HG03521 (cell line): ENCODE measurements around the gene TNFAIP8L2.

Source experiments
- ATAC-seq: cut with Tn5 transposase; IDR thresholded peaks from one replicate; pipeline ENCODE4 v1.9.1; 2021; ENCODE audit warnings: mild to moderate bottlenecking, moderate library complexity; ENCODE audit not compliant: unreplicated experiment

The TNFAIP8L2 gene

DNA sequence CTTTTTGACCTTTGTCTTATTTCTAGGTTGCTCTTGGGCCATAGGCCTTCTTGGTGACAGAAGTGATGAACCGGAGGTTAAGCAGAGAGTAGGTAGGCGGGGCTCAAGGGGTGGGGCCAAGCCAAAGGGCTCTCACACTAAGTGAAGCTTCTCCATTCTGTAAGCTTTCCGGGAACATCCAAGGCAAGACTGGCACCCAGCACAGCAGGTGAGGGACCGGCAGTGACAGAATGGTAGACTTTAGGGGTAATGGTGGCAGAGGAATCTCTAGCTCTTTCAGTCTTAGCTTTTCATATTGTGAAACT lies at the start of gene TNFAIP8L2:
TNFAIP8L2 (plus strand) TSS at position 135 of the 305 bp plus-strand sequence. CDS start 2,049 bp downstream, outside the sequence.
- peak; percentile 75 for ATAC-seq

DNA sequence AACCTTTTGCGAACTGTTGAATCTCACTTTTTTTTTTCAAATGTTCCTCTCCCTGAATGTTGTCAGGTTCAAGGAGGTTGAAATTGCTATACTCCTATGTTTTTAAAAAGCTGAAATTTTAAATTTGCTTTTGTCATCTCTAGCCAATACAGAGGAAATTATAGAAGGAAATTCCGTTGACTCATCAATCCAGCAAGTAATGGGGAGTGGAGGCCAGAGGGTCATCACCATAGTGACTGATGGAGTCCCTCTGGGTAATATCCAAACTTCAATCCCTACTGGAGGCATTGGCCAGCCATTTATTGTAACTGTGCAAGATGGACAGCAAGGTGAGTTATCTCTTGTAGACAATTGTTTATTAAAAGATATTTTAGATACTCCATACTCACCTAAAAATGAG lies 49.6 kb upstream of the TNFAIP8L2 start:
- ATAC-seq = no peak

DNA sequence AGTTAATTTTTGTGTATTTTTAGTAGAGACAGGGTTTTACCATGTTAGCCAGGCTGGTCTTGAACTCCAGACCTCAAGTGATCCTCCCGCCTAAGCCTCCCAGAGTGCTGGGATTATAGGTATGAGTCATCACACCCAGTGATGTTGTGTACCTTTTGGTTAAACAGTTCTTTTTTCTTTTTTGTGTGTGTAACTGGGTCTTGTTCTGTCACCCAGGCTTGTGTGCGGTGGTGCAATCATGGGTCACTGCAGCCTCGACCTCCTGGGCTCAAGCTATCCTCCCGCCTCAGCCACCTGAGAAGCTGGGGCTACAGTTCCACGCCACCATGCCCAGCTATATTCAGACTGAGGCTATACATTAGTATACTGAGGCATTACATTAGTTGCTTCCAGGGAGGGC lies 48.1 kb upstream of the TNFAIP8L2 start:
- ATAC-seq = no peak

GRCh38 chr1:151113877-151114276 lies 42.6 kb upstream of the TNFAIP8L2 start:
- no peak for ATAC-seq

DNA sequence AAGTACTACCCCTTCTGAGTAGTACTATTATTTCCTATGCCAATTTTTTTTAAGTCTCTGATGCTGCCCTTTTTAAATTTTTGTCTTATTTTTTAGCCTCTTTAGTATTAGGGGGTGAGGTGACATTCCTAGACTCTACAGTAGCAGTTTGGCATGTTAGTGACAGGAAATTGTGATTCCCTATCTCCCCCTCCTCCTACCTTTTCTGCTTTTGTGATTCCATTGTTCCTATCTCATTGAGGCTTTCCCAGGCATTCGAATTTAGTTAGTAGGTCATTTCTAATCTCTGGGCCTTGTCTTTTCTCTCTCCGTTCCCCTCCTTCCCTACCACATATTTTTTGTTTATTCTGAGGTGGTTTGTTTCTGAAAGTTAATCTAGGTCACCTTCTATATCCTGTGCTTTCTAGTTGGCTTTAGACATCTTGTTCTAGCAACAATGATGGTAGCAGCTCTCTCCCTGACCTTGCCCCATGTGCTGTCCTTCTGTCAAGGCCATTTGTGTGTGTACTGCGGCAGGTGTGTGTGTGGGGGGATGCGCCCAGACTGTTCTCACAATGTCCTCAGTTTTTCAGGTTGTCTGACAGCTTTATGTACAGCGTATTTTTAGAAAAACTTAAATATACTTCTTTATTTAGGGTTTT lies 31.6 kb upstream of the TNFAIP8L2 start:
- no peak for ATAC-seq

- no peak for ATAC-seq
These were observed 27.6 kb upstream of the TNFAIP8L2 start for GRCh38 chr1:151128800-151129199.

DNA sequence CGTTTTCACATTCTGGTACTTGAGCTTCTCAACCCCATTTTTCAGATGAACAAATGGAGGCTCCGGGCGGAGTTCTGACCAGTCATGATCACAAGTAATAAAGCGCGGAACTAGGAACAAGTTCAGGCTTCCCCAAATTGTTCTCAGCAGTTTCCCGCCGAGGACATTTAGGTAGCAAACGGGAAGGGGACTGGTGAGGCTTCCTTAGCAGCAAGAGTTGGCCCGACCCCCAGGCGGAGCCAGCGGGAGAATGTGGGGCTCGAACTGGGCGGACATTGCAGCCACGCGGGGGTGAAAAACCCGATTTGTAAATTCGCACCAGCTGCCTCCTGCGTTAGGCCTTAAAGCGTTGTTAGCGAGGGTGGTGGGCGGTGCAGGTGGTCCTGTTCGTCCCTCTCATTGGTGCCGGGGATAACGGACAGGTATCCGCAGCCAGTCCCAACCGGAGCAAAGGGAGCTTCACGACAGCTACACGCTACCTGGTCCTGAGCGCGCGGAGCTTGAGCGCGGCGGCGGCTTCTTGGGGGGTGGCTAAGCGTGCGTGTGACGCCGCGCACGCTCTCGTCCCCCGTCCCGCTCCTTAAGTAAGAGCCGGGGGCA lies 25.4 kb upstream of the TNFAIP8L2 start:
- ATAC-seq = peak; percentile 54

- ATAC-seq = no peak
These were observed 24.6 kb upstream of the TNFAIP8L2 start for GRCh38 chr1:151131701-151132334.

GRCh38 chr1:151132335-151133017 lies 24.0 kb upstream of the TNFAIP8L2 start:
- ATAC-seq = no peak

- no peak for ATAC-seq
These were observed 23.2 kb upstream of the TNFAIP8L2 start for GRCh38 chr1:151133018-151133806.

GRCh38 chr1:151134396-151134795 lies 22.1 kb upstream of the TNFAIP8L2 start:
- ATAC-seq = no peak

DNA sequence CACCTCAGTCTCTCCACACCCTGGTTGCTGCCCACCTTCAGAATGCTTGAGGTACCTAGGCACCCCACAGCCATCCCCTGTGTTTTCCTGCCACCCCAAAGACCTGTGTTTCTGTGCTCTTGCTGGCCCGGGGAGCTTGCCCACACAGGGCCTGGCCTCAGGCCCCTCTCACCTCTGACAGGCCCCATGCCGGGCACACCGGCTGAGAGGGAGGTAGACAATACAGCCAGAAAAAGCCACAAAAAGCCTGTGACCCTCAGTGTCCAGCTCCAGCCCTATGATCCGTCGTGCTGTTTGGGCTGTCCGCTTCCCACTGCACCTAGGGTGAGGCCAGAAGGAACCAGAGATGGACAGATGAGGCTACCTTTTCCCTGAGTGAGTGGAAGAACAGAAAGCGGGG lies 21.5 kb upstream of the TNFAIP8L2 start:
- no peak for ATAC-seq

DNA sequence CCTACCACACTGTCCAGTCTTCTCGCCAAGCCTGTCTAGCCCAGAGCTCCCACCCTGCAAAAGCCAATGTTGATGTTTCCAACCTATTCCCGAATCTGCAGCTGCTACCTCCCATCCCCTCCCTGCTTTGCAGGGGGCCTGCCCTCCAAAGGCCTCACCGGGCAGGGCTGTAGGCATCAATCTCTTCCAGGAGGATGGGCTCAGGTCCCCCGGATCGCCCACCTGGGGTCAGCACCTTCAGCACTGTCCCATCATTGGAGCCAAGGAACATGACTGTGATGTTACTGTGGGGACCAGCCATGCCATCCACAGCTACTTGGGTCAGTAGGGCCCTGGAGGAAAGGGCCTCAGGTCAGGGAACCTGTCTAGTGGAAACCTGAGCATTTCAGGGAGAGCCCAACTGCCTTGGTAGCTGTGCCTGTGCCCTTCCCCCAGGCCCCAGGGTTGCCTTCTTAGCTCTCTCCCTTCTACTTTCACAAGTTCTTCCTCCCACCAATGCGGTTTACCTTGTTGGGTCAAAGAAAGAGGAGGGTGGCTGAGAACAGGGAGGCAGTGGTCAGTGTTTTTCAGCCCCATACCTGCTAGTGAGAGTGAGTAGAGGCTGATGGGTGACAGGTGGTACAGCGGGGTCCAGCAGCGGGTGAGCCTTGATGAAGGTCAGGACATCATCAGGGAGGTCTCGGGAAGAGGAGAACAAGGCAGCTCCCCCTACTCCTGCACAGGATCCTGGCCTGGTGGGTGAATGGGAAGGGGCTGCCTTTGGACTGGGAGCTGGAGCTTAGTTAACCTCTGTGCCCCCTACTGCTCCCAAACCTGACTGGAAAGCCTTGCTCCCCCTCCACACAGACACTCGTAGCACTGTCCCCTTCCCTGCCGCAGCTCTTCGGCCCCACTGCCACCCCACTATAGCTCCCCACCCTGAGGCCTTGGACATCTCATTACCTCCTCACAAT lies 20.7 kb upstream of the TNFAIP8L2 start:
- ATAC-seq = no peak

DNA sequence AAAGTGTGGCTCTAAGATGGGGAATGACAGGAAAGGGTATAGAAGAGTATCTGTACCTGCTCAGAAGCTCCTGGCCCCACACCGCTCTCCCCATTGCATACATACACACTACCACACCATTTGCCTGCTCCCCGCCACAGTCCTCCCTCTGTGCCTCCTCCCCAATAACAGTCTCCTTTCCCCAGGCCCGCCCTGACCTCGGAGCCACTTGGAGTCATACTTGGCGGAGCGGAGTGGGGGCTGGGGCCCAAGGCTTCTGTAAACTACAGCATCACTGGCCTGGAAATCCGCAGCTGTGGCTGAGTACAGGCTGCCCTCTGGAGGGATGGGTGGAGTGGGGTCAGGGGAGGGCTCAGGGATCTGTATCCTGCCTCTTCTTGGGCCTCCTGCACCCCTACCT lies 18.7 kb upstream of the TNFAIP8L2 start:
- ATAC-seq = no peak

GRCh38 chr1:151142411-151143056 lies 13.9 kb upstream of the TNFAIP8L2 start:
- ATAC-seq = no peak

DNA sequence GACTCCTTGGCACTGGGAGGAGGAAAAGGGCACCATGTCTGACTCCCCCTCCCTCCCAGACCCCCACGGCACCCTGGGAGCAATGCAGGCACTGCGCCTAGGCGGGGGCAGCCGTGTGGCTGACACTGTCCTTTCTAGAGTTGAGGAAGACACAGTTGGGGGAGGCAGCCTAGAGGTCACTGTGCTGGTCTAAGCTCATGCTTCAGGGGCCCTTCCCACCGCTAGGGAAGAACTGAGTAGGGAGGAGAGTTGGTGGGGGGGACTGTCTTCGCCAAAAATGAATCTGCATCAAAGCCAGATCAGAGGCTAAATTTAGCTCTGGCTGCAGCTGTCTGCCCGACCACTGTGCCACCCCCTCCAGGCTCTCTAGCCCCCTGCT lies 13.4 kb upstream of the TNFAIP8L2 start:
- no peak for ATAC-seq

DNA sequence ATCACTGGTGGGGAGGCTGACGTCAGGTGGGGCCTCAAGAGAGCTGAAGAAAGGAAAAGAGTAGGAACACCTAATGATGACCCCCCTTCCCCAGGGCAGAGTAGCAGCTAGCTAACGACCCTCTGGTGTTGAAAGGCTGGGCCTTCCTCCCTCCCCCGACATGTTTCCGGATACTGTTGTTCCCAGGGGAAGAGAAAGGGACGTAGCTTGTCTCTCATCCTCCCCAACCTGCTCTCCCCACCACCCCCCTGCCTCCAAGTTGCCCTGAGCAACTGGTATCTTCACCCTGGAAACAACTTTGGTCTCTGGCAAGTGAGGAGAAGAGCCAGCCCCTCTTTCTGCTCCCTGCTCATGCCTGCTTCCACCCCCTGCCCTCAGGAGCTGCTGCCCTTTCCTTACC lies 12.5 kb upstream of the TNFAIP8L2 start:
- ATAC-seq = no peak

DNA sequence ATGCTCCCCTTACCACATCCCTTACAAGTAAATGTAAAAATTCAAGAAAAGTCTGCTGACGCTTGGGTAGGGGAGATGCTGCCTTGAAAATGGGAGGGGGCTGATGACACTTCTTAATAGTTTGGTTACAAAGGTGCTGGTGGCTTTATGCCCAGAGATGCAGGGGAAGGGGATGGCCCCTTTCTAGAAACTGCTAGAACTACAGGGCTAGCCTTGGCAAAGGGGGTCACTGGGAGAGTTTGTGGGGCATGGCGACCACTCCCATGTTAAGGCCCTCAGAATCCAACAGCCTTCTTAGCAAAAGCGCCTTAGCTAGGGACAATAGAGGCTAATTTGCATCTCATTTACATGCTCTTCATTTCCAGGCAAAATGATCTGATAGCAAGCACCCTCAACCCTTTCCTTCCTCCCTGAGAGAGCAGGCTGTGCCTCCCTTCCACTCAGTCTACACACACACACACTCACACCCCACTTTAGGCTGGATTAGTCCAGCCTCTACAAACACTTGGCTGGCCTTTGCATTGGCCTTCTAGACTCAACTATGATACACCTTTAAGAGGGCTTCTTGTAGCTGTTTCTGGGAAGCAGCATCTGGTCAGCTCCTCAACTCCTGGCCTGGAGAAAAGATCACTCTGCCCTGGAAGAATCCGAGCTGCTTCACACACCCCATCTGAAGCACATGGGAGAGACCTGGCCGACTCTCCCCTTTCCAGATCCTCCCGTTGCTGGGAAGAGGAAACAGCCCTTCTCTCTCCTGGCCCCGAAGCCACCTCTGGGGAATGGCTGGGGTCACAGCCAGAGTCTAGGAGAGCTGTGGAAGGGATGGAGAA lies 11.8 kb upstream of the TNFAIP8L2 start:
- ATAC-seq = no peak
